ENCODE measurements around the gene RAD51AP1.
A peak's percentile ranks its signal among the peaks of the same experiment; 100 is the strongest.

The RAD51AP1 gene

GRCh38 chr12:4595881-4596280 lies 57.2 kb downstream of the RAD51AP1 start:
- DNase-seq, result no peak

- no peak for DNase-seq
Observed at GRCh38 chr12:4603421-4603820, 64.7 kb downstream of the RAD51AP1 start.

GRCh38 chr12:4603946-4604345 lies 65.3 kb downstream of the RAD51AP1 start:
- no peak for DNase-seq

GRCh38 chr12:4604684-4605193 lies 66.0 kb downstream of the RAD51AP1 start:
- DNase-seq, result peak; percentile 75

GRCh38 chr12:4607056-4607455 lies 68.4 kb downstream of the RAD51AP1 start:
- no peak for DNase-seq

- DNase-seq, result no peak
Observed at GRCh38 chr12:4609071-4609470, 70.4 kb downstream of the RAD51AP1 start.

All from Kasumi-1 (cell line).